Measurements from ENCODE around the gene DMGDH. TPM values are rescaled to one million over a fixed set of nuclear protein-coding genes. Genes with fewer than 3 reads are reported as not detected.

The DMGDH gene
- total RNA-seq, 1 donor from 2014 or later: 0.48 TPM

- no peak overlapping the region for H3K4me3 Mint-ChIP-seq
- no peaks in the 10 kb centered on the region for H3K36me3 Mint-ChIP-seq
- peaks cover 4% of the 10 kb centered on the region for H3K27me3 Mint-ChIP-seq
- no peak for DNase-seq (ENCODE audit: extremely low spot score, unreplicated experiment)
- no peak overlapping the region for H3K27ac Mint-ChIP-seq
- peaks cover 4% of the 10 kb centered on the region for H3K9me3 Mint-ChIP-seq
- TF ChIP-seq CTCF (conservative IDR thresholded peaks at IDR 0.05): no peak
- no peaks in the 10 kb centered on the region for H3K4me1 Mint-ChIP-seq (ENCODE audit: unreplicated experiment)
Observed at GRCh38 chr5:79011869-79012268, 57.6 kb downstream of the DMGDH start.

GRCh38 chr5:79011219-79011836, 58.1 kb downstream of the DMGDH start:
- H3K9me3 Mint-ChIP-seq: peaks cover 4% of the 10 kb centered on the region
- H3K36me3 Mint-ChIP-seq: no peaks in the 10 kb centered on the region
- H3K4me1 Mint-ChIP-seq (ENCODE audit: unreplicated experiment): no peaks in the 10 kb centered on the region
- no peak for DNase-seq (ENCODE audit: extremely low spot score, unreplicated experiment)
- H3K27me3 Mint-ChIP-seq: peaks cover 4% of the 10 kb centered on the region
- no peak overlapping the region for H3K4me3 Mint-ChIP-seq
- H3K27ac Mint-ChIP-seq: no peak overlapping the region
- peak; percentile 26 for TF ChIP-seq CTCF (conservative IDR thresholded peaks at IDR 0.05)

- no peak for DNase-seq (ENCODE audit: extremely low spot score, unreplicated experiment)
- TF ChIP-seq CTCF (conservative IDR thresholded peaks at IDR 0.05): no peak
- H3K4me3 Mint-ChIP-seq: no peak overlapping the region
- H3K9me3 Mint-ChIP-seq: peaks cover 4% of the 10 kb centered on the region
- H3K27me3 Mint-ChIP-seq: no peaks in the 10 kb centered on the region
- H3K27ac Mint-ChIP-seq: no peak overlapping the region
- no peaks in the 10 kb centered on the region for H3K36me3 Mint-ChIP-seq
- no peaks in the 10 kb centered on the region for H3K4me1 Mint-ChIP-seq (ENCODE audit: unreplicated experiment)
Observed at GRCh38 chr5:79008362-79008761, 61.1 kb downstream of the DMGDH start.

GRCh38 chr5:79007872-79008271, 61.6 kb downstream of the DMGDH start:
- Mint-ChIP-seq H3K4me1 (ENCODE audit: unreplicated experiment) (no peaks in the 10 kb centered on the region), H3K9me3 (peaks cover under 1% of the 10 kb centered on the region), H3K4me3 (no peak overlapping the region), H3K27ac (no peak overlapping the region), H3K36me3 (no peaks in the 10 kb centered on the region), H3K27me3 (no peaks in the 10 kb centered on the region)
- TF ChIP-seq CTCF (conservative IDR thresholded peaks at IDR 0.05): no peak
- DNase-seq (ENCODE audit: extremely low spot score, unreplicated experiment): no peak

GRCh38 chr5:79005936-79006631, 63.4 kb downstream of the DMGDH start:
- H3K27ac Mint-ChIP-seq: no peak overlapping the region
- no peak overlapping the region for H3K4me3 Mint-ChIP-seq
- TF ChIP-seq CTCF (conservative IDR thresholded peaks at IDR 0.05): no peak
- no peaks in the 10 kb centered on the region for H3K9me3 Mint-ChIP-seq
- no peaks in the 10 kb centered on the region for H3K36me3 Mint-ChIP-seq
- H3K4me1 Mint-ChIP-seq (ENCODE audit: unreplicated experiment): peaks cover 7% of the 10 kb centered on the region
- H3K27me3 Mint-ChIP-seq: no peaks in the 10 kb centered on the region
- DNase-seq (ENCODE audit: extremely low spot score, unreplicated experiment): no peak
